Measurements from ENCODE around the gene PLN. TPM values are rescaled to one million over a fixed set of nuclear protein-coding genes. Genes with fewer than 3 reads are reported as not detected.

PLN gene
- polyA plus RNA-seq, 1 of the 3 experiments (the other 2 are of a cell fraction) = not detected

DNA sequence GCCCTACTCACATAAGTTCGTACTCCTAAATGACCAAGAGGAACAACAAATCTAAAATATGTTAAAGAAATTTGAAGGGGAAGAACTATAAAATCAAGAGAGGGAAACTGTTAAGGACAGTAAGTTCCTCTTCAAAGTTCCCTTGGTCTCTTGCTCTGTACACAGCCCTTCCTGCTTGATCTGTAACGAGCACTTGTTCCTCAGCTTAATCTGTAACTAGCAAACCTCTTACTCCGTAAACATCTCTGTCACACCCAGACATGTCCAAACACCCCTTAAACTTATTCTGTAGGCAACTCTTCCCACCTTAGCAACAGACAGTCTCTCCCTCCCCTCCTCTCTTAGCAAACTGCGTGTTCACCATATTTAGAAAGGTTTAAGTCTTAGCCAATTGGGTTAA, 29.9 kb downstream of the PLN start:
- no peak overlapping the region for H3K9ac ChIP-seq
- H4K20me1 ChIP-seq (ENCODE audit: insufficient read depth) = no peaks in the 10 kb centered on the region
- no peaks in the 10 kb centered on the region for H3K4me1 ChIP-seq (ENCODE audit: control insufficient read depth in 1 of 2, insufficient read depth in 2 of 2, low read depth in 1 of 2, low read length in 1 of 2)
- H3K27me3 ChIP-seq (ENCODE audit: insufficient read depth) = no peaks in the 10 kb centered on the region
- no peak for DNase-seq
- TF ChIP-seq TEAD4 (IDR thresholded peaks at IDR 0.05; ENCODE audit: borderline replicate concordance, insufficient read depth) = no peak
- TF ChIP-seq, protein P1, sequence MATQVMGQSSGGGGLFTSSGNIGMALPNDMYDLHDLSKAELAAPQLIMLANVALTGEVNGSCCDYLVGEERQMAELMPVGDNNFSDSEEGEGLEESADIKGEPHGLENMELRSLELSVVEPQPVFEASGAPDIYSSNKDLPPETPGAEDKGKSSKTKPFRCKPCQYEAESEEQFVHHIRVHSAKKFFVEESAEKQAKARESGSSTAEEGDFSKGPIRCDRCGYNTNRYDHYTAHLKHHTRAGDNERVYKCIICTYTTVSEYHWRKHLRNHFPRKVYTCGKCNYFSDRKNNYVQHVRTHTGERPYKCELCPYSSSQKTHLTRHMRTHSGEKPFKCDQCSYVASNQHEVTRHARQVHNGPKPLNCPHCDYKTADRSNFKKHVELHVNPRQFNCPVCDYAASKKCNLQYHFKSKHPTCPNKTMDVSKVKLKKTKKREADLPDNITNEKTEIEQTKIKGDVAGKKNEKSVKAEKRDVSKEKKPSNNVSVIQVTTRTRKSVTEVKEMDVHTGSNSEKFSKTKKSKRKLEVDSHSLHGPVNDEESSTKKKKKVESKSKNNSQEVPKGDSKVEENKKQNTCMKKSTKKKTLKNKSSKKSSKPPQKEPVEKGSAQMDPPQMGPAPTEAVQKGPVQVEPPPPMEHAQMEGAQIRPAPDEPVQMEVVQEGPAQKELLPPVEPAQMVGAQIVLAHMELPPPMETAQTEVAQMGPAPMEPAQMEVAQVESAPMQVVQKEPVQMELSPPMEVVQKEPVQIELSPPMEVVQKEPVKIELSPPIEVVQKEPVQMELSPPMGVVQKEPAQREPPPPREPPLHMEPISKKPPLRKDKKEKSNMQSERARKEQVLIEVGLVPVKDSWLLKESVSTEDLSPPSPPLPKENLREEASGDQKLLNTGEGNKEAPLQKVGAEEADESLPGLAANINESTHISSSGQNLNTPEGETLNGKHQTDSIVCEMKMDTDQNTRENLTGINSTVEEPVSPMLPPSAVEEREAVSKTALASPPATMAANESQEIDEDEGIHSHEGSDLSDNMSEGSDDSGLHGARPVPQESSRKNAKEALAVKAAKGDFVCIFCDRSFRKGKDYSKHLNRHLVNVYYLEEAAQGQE (IDR thresholded peaks at IDR 0.05; ENCODE audit: low read depth, low read length) = no peak
- TF ChIP-seq CTCF (IDR thresholded peaks at IDR 0.05) = no peak
- no peak for TF ChIP-seq TAF1 (IDR thresholded peaks at IDR 0.05; ENCODE audit: borderline replicate concordance, low read depth, low read length)
- TF ChIP-seq, protein P2, sequence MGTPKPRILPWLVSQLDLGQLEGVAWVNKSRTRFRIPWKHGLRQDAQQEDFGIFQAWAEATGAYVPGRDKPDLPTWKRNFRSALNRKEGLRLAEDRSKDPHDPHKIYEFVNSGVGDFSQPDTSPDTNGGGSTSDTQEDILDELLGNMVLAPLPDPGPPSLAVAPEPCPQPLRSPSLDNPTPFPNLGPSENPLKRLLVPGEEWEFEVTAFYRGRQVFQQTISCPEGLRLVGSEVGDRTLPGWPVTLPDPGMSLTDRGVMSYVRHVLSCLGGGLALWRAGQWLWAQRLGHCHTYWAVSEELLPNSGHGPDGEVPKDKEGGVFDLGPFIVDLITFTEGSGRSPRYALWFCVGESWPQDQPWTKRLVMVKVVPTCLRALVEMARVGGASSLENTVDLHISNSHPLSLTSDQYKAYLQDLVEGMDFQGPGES (IDR thresholded peaks at IDR 0.05; ENCODE audit: low read depth, low read length) = no peak
- no peak for TF ChIP-seq PBX3 (IDR thresholded peaks at IDR 0.05)
- no peak for TF ChIP-seq GABPA (IDR thresholded peaks at IDR 0.05; ENCODE audit: low read depth)
- TF ChIP-seq RCOR1 (IDR thresholded peaks at IDR 0.05; ENCODE audit: low read length) = no peak
- no peak for TF ChIP-seq GATA2 (CRISPR knock-in tag; IDR thresholded peaks at IDR 0.05)
- no peak for TF ChIP-seq JUND (IDR thresholded peaks at IDR 0.05)
- TF ChIP-seq RAD21 (IDR thresholded peaks at IDR 0.05; ENCODE audit: low read length) = no peak
- TF ChIP-seq FOSL2 (IDR thresholded peaks at IDR 0.05; ENCODE audit: borderline replicate concordance, low read depth) = no peak
- no peak for TF ChIP-seq RFX5 (IDR thresholded peaks at IDR 0.05; ENCODE audit: low read length)
- no peak for TF ChIP-seq USF2 (IDR thresholded peaks at IDR 0.05; ENCODE audit: borderline replicate concordance, low read depth, low read length)
- no peak for TF ChIP-seq SMC3 (IDR thresholded peaks at IDR 0.05; ENCODE audit: low read depth, low read length)
- no peak for TF ChIP-seq SIN3A (IDR thresholded peaks at IDR 0.05; ENCODE audit: borderline replicate concordance, low read depth, low read length)
- TF ChIP-seq EP300 (IDR thresholded peaks at IDR 0.05; ENCODE audit: borderline replicate concordance in 1 of 2, low read depth in 1 of 2, low read length in 1 of 2) = no peak
- POLR2A ChIA-PET = no interaction called here
- peaks cover 6% of the 10 kb centered on the region for H3F3A ChIP-seq (replicated peaks; ENCODE audit: insufficient read depth)
- H3K9me3 ChIP-seq = peaks cover 21% of the 10 kb centered on the region
- CTCF ChIA-PET = interaction anchor here (1.1 kb wide), 1 partner anchor 295 kb away, joined by 4 read pairs; no protein-coding TSS in a partner anchor
- H2AFZ ChIP-seq (ENCODE audit: low read depth) = no peak overlapping the region
- no peak overlapping the region for H3K27ac ChIP-seq (ENCODE audit: low read depth in 2 of 2, low read length in 1 of 2)
- H3K79me2 ChIP-seq (ENCODE audit: insufficient read depth) = 0 out of 2 replicates have a peak, but pooled peaks cover 7% of the 10 kb centered on the region
- no peak overlapping the region for H3K4me2 ChIP-seq
- WGBS (ENCODE audit: low lambda C conversion rate) = 70% methylated on average over 4 of the region's 4 CpGs
- H3K4me3 ChIP-seq (ENCODE audit: low read depth in 2 of 2, low read length in 1 of 2) = no peak overlapping the region
- peaks cover 0 to 4% of the 10 kb centered on the region in 2 experiments for H3K36me3 ChIP-seq (replicated peaks in 1 of 2; ENCODE audit: control insufficient read depth in 1 of 2, insufficient read depth in 2 of 2, low read length in 1 of 2)
- H3K9me2 ChIP-seq = no peaks in the 10 kb centered on the region

Measured in SK-N-SH (cell line).